ENCODE measurements around the gene GMDS.

GMDS gene

GRCh38 chr6:2215342-2215741 lies 30.1 kb downstream of the GMDS start:
- Histone ChIP-seq H3K4me3 (ENCODE audit: low read length) (no peak overlapping the region), H3K79me2 (ENCODE audit: low read length) (peaks cover 12% of the 10 kb centered on the region; the same call in 1 of the 2 replicates), H3K9ac (ENCODE audit: low read length) (no peak overlapping the region), H3F3A (ENCODE audit: insufficient read depth, low read length) (no peaks in the 10 kb centered on the region), H2AFZ (ENCODE audit: low read length) (no peak overlapping the region), H3K9me3 (replicated peaks; ENCODE audit: insufficient read depth, low read length) (no peaks in the 10 kb centered on the region), H3K4me2 (ENCODE audit: low read depth, low read length) (no peak overlapping the region), H3K9me2 (replicated peaks; ENCODE audit: insufficient read depth, low read length) (no peaks in the 10 kb centered on the region), H4K20me1 (ENCODE audit: insufficient read depth, low read length) (no peaks in the 10 kb centered on the region), H3K36me3 (replicated peaks; ENCODE audit: insufficient read depth, low read length) (no peaks in the 10 kb centered on the region), H3K27ac (ENCODE audit: low read length) (no peak overlapping the region), H3K4me1 (ENCODE audit: low read length) (no peaks in the 10 kb centered on the region), H3K27me3 (replicated peaks; ENCODE audit: insufficient read depth, low read length) (no peaks in the 10 kb centered on the region)
- no peak for DNase-seq
- no peak for TF ChIP-seq CTCF (IDR thresholded peaks at IDR 0.05; ENCODE audit: low read length)
- TF ChIP-seq EZH2 (optimal IDR thresholded peaks at IDR 0.05; ENCODE audit: low read depth, low read length) = no peak
- TF ChIP-seq EZH2phosphoT487 (IDR thresholded peaks at IDR 0.05; ENCODE audit: low read length) = no peak

GRCh38 chr6:2213086-2213485 lies 32.3 kb downstream of the GMDS start:
- Histone ChIP-seq H3F3A (ENCODE audit: insufficient read depth, low read length) (no peaks in the 10 kb centered on the region), H2AFZ (ENCODE audit: low read length) (no peak overlapping the region), H3K9me3 (replicated peaks; ENCODE audit: insufficient read depth, low read length) (no peaks in the 10 kb centered on the region), H3K27me3 (replicated peaks; ENCODE audit: insufficient read depth, low read length) (no peaks in the 10 kb centered on the region), H3K4me3 (ENCODE audit: low read length) (no peak overlapping the region), H3K79me2 (ENCODE audit: low read length) (0 out of 2 replicates have a peak, but pooled peaks cover 5% of the 10 kb centered on the region), H3K9me2 (replicated peaks; ENCODE audit: insufficient read depth, low read length) (no peaks in the 10 kb centered on the region), H3K27ac (ENCODE audit: low read length) (no peak overlapping the region), H3K4me1 (ENCODE audit: low read length) (no peaks in the 10 kb centered on the region), H3K4me2 (ENCODE audit: low read depth, low read length) (no peak overlapping the region), H3K9ac (ENCODE audit: low read length) (no peak overlapping the region), H3K36me3 (replicated peaks; ENCODE audit: insufficient read depth, low read length) (no peaks in the 10 kb centered on the region), H4K20me1 (ENCODE audit: insufficient read depth, low read length) (no peaks in the 10 kb centered on the region)
- no peak for TF ChIP-seq CTCF (IDR thresholded peaks at IDR 0.05; ENCODE audit: low read length)
- TF ChIP-seq EZH2 (optimal IDR thresholded peaks at IDR 0.05; ENCODE audit: low read depth, low read length) = no peak
- TF ChIP-seq EZH2phosphoT487 (IDR thresholded peaks at IDR 0.05; ENCODE audit: low read length) = no peak
- DNase-seq = no peak

- DNase-seq = peak; percentile 76
- H3K4me3 ChIP-seq (ENCODE audit: low read length) = no peak overlapping the region
- TF ChIP-seq EZH2 (optimal IDR thresholded peaks at IDR 0.05; ENCODE audit: low read depth, low read length) (no peak), CTCF (IDR thresholded peaks at IDR 0.05; ENCODE audit: low read length) (peak; percentile 69)
Measured at GRCh38 chr6:2209226-2209809, 36.1 kb downstream of the GMDS start.

More at GRCh38 chr6:2209226-2209809, 36.1 kb downstream of the GMDS start:
- no peak overlapping the region for H2AFZ ChIP-seq (ENCODE audit: low read length)
- H3K4me1 ChIP-seq (ENCODE audit: low read length) = no peaks in the 10 kb centered on the region
- H3K27me3 ChIP-seq (replicated peaks; ENCODE audit: insufficient read depth, low read length) = no peaks in the 10 kb centered on the region
- H3K79me2 ChIP-seq (ENCODE audit: low read length) = 0 out of 2 replicates have a peak, but pooled peaks cover 5% of the 10 kb centered on the region
- no peak overlapping the region for H3K4me2 ChIP-seq (ENCODE audit: low read depth, low read length)
- H3K27ac ChIP-seq (ENCODE audit: low read length) = no peak overlapping the region
- H3K36me3 ChIP-seq (replicated peaks; ENCODE audit: insufficient read depth, low read length) = no peaks in the 10 kb centered on the region
- no peak overlapping the region for H3K9ac ChIP-seq (ENCODE audit: low read length)
- H3K9me2 ChIP-seq (replicated peaks; ENCODE audit: insufficient read depth, low read length) = no peaks in the 10 kb centered on the region
- H4K20me1 ChIP-seq (ENCODE audit: insufficient read depth, low read length) = no peaks in the 10 kb centered on the region
- H3K9me3 ChIP-seq (replicated peaks; ENCODE audit: insufficient read depth, low read length) = no peaks in the 10 kb centered on the region
- no peaks in the 10 kb centered on the region for H3F3A ChIP-seq (ENCODE audit: insufficient read depth, low read length)
